Neutrophil (primary cell): ENCODE data around the gene ANKMY1.

Source experiments
- H3K27ac ChIP-seq: fragments of 200-600 bp; sonication (generic); 2 replicates; pipeline ENCODE4 v1.5.1; 2016; ENCODE audit warnings: mild to moderate bottlenecking, moderate library complexity
- H3K27me3 ChIP-seq: fragments of 200-600 bp; sonication (generic); 2 replicates; pipeline ENCODE4 v1.6.0; 2016; ENCODE audit warnings: mild to moderate bottlenecking
- H3K36me3 ChIP-seq: fragments of 200-600 bp; sonication (generic); 2 replicates; pipeline ENCODE4 v1.5.1; 2017
- H3K4me1 ChIP-seq, 2 experiments: fragments of 200-600 bp in 1 of 2; sonication (generic) in 1 of 2; 1 replicate in 1 of 2; 2 replicates in 1 of 2; pipeline versions ENCODE4 v1.5.1 to v1.6.1; 2013 to 2016; ENCODE audit warnings: low read depth in 1 of 2, low read length in 1 of 2, mild to moderate bottlenecking in 1 of 2, moderate library complexity in 1 of 2; ENCODE audit not compliant: control insufficient read depth in 1 of 2, insufficient read depth in 1 of 2
- H3K4me3 ChIP-seq, 2 experiments: fragments of 200-600 bp in 1 of 2; sonication (generic) in 1 of 2; 1 replicate in 1 of 2; 2 replicates in 1 of 2; pipeline ENCODE4 v1.5.1; 2013 to 2016; ENCODE audit warnings: low read depth in 1 of 2, low read length in 1 of 2, mild to moderate bottlenecking in 1 of 2, moderate library complexity in 1 of 2
- H3K9me3 ChIP-seq: fragments of 200-600 bp; sonication (generic); 2 replicates; pipeline ENCODE4 v1.5.1; 2016
- CTCF ChIP-seq: fragments of 200-600 bp; sonication (generic); IDR thresholded peaks from 2 replicates; pipeline ENCODE4 v1.5.1; 2016; ENCODE audit warnings: antibody characterized with exemption

ANKMY1 gene

GRCh38 chr2:240557101-240557751 lies 562 bp downstream of the ANKMY1 start:
- Histone ChIP-seq H3K4me1 (peaks cover 40 to 50% of the 10 kb centered on the region in 2 experiments), H3K27me3 (peaks cover 15% of the 10 kb centered on the region), H3K9me3 (no peaks in the 10 kb centered on the region), H3K36me3 (peaks cover 16% of the 10 kb centered on the region), H3K27ac (peak overlapping the region; percentile 5), H3K4me3 (no peak overlapping the region)
- TF ChIP-seq CTCF = no peak

GRCh38 chr2:240556553-240557100 lies 1.2 kb downstream of the ANKMY1 start:
- peaks cover 15% of the 10 kb centered on the region for H3K27me3 ChIP-seq
- H3K4me3 ChIP-seq = no peak overlapping the region
- peaks cover 20% of the 10 kb centered on the region for H3K36me3 ChIP-seq
- H3K4me1 ChIP-seq = peaks cover 34 to 44% of the 10 kb centered on the region in 2 experiments
- peak overlapping the region; percentile 5 for H3K27ac ChIP-seq
- H3K9me3 ChIP-seq = no peaks in the 10 kb centered on the region
- TF ChIP-seq CTCF = peak; percentile 59

- Histone ChIP-seq H3K27me3 (peaks cover 15% of the 10 kb centered on the region), H3K4me1 (peaks cover 29 to 36% of the 10 kb centered on the region in 2 experiments), H3K36me3 (peaks cover 24% of the 10 kb centered on the region), H3K27ac (no peak overlapping the region), H3K9me3 (no peaks in the 10 kb centered on the region), H3K4me3 (no peak overlapping the region)
- no peak for TF ChIP-seq CTCF
Measured at GRCh38 chr2:240555541-240556250, 2.1 kb downstream of the ANKMY1 start.

GRCh38 chr2:240554767-240555493 lies 2.9 kb downstream of the ANKMY1 start:
- Histone ChIP-seq H3K4me1 (peaks cover 27 to 31% of the 10 kb centered on the region in 2 experiments), H3K4me3 (no peak overlapping the region), H3K36me3 (peaks cover 24% of the 10 kb centered on the region), H3K27ac (no peak overlapping the region), H3K27me3 (peaks cover 15% of the 10 kb centered on the region), H3K9me3 (no peaks in the 10 kb centered on the region)
- no peak for TF ChIP-seq CTCF

GRCh38 chr2:240553956-240554480 lies 3.8 kb downstream of the ANKMY1 start:
- H3K27me3 ChIP-seq = peaks cover 15% of the 10 kb centered on the region
- no peak for TF ChIP-seq CTCF
- no peak overlapping the region for H3K27ac ChIP-seq
- H3K4me1 ChIP-seq = peaks cover 18 to 22% of the 10 kb centered on the region in 2 experiments
- H3K36me3 ChIP-seq = peaks cover 24% of the 10 kb centered on the region
- H3K4me3 ChIP-seq = no peak overlapping the region
- no peaks in the 10 kb centered on the region for H3K9me3 ChIP-seq
